WI38 (cell line): ENCODE results near the gene ZNF618.
"Not testable (repeated sequence)": the region's sequence is repeated elsewhere in the genome, so short reads cannot be mapped to it uniquely, and the experiment has no call there.

Source experiments
- H3K4me3 ChIP-seq: 2 replicates; pipeline ENCODE4 v1.5.1; 2011; ENCODE audit warnings: low read depth, mild to moderate bottlenecking, control low read depth, low read length
- CTCF ChIP-seq: IDR thresholded peaks from 2 replicates; pipeline ENCODE4 v1.5.1; 2012; ENCODE audit warnings: low read depth, mild to moderate bottlenecking, control low read depth, low read length

The ZNF618 gene

GRCh38 chr9:114078021-114078780, 202.1 kb downstream of the ZNF618 start, which contains the start of gene AMBP:
AMBP (minus strand) TSS chr9:114078300; CDS start chr9:114078209, 91 bp downstream.
- TF ChIP-seq CTCF: no peak
- H3K4me3 ChIP-seq: no peak within 1 kb of the TSS

DNA sequence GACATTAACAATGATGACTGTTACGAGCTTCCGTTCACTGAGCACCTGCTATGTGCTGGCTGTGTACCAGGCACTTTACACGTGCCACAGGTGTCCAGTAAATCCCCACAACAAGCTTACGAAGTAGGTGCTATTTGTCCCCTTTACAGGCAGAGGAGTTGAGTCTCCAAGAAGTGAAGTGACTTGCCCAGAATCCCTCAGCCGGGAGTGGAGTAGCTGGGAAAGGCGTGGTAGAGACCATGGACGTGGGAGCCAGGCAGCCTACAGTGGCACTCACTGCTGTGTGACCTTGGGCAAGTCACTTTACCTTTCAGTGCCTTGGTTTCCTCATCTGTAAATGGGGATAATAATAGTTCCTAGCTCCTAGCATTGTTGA, 202.7 kb downstream of the ZNF618 start:
- H3K4me3 ChIP-seq: no peak overlapping the region
- no peak for TF ChIP-seq CTCF

GRCh38 chr9:114080195-114080772, 204.2 kb downstream of the ZNF618 start:
- no peak for TF ChIP-seq CTCF

DNA sequence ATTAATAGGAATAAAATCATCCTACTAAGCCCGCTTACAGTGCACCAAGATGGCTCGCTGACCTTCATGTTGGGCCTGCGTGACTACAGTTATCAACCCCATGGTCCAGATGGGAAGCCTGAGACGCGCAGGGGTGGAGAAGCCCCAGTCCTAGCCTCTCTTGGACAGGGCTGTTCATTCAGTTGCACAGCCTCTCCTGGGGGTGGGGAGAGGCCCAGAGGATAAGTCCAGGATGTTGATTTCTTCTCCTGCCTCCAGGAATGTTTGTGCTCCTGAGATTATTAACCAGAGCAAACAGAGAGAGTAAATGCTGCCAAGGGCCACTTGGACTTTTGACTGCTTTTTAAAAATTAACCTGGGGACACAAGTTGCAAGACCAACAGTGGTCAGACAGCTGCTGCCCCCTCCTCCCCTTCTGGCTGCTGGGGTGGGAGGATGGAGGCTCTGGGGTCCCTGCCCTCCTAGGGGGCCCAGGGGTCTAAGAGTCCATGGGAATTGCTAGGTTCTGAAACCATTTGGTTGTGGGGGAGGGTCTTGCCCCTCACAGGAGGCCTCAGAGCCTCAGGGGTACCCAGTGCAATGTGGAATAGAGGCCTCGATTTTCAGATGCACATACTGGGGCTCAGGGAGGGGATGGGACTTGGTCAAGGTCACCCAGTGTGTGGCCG, 204.8 kb downstream of the ZNF618 start:
- H3K4me3 ChIP-seq: no peak overlapping the region
- no peak for TF ChIP-seq CTCF

More at GRCh38 chr9:114080195-114080772, 204.2 kb downstream of the ZNF618 start:
- H3K4me3 ChIP-seq: no peak overlapping the region

- H3K4me3 ChIP-seq: no peak overlapping the region
- TF ChIP-seq CTCF: no peak
Measured at GRCh38 chr9:114081441-114082016, 205.4 kb downstream of the ZNF618 start.

- peak; percentile 88 for TF ChIP-seq CTCF
- no peak overlapping the region for H3K4me3 ChIP-seq
Measured at GRCh38 chr9:114082017-114082762, 206.1 kb downstream of the ZNF618 start.

- H3K4me3 ChIP-seq: not testable (repeated sequence)
Measured at GRCh38 chr9:114082763-114083412, 206.8 kb downstream of the ZNF618 start.
